Testis (tissue), 2 donors: Measurements from ENCODE around the gene SOBP.

Experiments used
- POLR2A ChIP-seq: fragments of 450-650 bp; IDR thresholded peaks from one replicate; pipeline ENCODE4 v1.6.1; 2017; ENCODE audit warnings: antibody characterized with exemption, mild to moderate bottlenecking, moderate library complexity
- TF ChIP-seq, protein P1 (sequence below), 3 experiments: fragments of 450-650 bp in 2 of 3; fragments of 200-600 bp in 1 of 3; sonication (generic) in 1 of 3; IDR thresholded peaks; one replicate each; pipeline ENCODE4 v1.5.1; 2016 to 2019; ENCODE audit warnings: antibody characterized with exemption in 3 of 3, mild to moderate bottlenecking in 2 of 3, moderate library complexity in 1 of 3

DNA sequence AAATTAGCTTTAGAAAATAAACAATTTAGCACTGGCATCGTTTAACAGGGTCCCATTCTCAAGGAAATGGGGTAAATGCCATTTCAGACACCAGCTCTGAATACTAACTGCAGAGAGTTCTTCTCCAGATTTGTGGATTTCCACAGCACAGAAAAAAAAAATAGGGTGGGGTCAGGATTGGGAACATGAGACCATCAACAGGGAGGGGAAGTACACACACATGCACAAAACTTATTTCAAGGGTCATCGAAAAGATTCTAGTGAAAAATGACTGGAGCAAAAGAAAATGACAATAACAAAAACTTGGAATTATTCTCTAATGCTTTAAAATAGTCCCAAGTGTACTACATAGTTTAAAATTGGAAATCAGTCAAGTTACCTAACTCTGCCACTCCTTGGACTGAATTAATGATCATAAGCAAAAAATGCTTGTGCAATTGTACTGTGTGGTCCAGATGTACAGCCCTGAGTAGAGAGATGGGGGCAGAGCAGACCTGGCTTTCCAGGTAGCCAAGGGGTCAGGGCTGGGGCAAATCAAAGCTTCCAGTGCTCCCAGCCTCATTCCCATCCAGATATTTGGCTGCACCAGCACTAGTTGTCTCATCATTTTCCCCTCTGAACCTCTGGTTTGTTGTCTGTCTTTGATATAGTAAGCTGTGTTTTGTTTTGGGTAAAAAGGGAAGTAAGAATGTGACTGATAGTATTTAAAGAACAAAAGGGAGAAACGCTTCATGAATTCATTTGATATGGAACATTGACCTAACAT lies 152.4 kb downstream of the SOBP start:
- TF ChIP-seq, protein P1, sequence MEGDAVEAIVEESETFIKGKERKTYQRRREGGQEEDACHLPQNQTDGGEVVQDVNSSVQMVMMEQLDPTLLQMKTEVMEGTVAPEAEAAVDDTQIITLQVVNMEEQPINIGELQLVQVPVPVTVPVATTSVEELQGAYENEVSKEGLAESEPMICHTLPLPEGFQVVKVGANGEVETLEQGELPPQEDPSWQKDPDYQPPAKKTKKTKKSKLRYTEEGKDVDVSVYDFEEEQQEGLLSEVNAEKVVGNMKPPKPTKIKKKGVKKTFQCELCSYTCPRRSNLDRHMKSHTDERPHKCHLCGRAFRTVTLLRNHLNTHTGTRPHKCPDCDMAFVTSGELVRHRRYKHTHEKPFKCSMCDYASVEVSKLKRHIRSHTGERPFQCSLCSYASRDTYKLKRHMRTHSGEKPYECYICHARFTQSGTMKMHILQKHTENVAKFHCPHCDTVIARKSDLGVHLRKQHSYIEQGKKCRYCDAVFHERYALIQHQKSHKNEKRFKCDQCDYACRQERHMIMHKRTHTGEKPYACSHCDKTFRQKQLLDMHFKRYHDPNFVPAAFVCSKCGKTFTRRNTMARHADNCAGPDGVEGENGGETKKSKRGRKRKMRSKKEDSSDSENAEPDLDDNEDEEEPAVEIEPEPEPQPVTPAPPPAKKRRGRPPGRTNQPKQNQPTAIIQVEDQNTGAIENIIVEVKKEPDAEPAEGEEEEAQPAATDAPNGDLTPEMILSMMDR (IDR thresholded peaks at IDR 0.05), result no peak
- no peak for TF ChIP-seq POLR2A
